Testis (tissue), 3 donors: ENCODE data around the gene ZDBF2. TPM values are rescaled to one million over a fixed set of nuclear protein-coding genes. Genes with fewer than 3 reads are reported as not detected.
"Not testable (repeated sequence)": the region's sequence is repeated elsewhere in the genome, so short reads cannot be mapped to it uniquely, and the experiment has no call there.

Experiments
- DNase-seq: peaks from one replicate; pipeline ENCODE4 v3.0.0-alpha.2; 2019
- H3K27ac ChIP-seq, 2 donors: fragments of 200-600 bp; sonication (generic); one replicate each; pipeline ENCODE4 v1.5.1; 2019
- H3K27me3 ChIP-seq: fragments of 200-600 bp; sonication (generic); one replicate; pipeline ENCODE4 v1.5.1; 2019
- H3K36me3 ChIP-seq: fragments of 200-600 bp; sonication (generic); one replicate; pipeline ENCODE4 v1.5.1; 2017; ENCODE audit warnings: low read depth; ENCODE audit errors: missing control alignments
- H3K4me1 ChIP-seq: fragments of 200-600 bp; sonication (generic); one replicate; pipeline ENCODE4 v1.5.1; 2019
- H3K4me3 ChIP-seq, 2 donors: fragments of 200-600 bp; sonication (generic); one replicate each; pipeline ENCODE4 v1.5.1; 2017 to 2019
- H3K9me3 ChIP-seq: fragments of 200-600 bp; sonication (generic); one replicate; pipeline ENCODE4 v1.5.1; 2017
- POLR2A ChIP-seq: fragments of 450-650 bp; IDR thresholded peaks from one replicate; pipeline ENCODE4 v1.6.1; 2017; ENCODE audit warnings: antibody characterized with exemption, mild to moderate bottlenecking, moderate library complexity
- WGBS, 2 donors: methylation state at CpG; one replicate each; pipeline ENCODE4 v1.1.5; 2018; 5-methylcytosine and 5-hydroxymethylcytosine counted together
- intact Hi-C: fragments of 100-400 bp; cut with DNase I; formaldehyde crosslinking; loops from one replicate; pipeline ENCODE4 v1.15.1; 2023; ENCODE audit warnings: low total_unique reads
- polyA plus RNA-seq: library from polyadenylated mRNA; stranded (reverse); fragments of 350-450 nt; fragmentation: Illumina TruSeq; extraction: RNeasy Lipid Tissue Mini Kit (QIAGEN cat#74804); gene quantifications from one replicate; pipeline ENCODE4 v1.2.3, GENCODE V29; 2014; ENCODE audit warnings: low read depth, low replicate concordance; ENCODE audit not compliant: insufficient read depth
- small RNA-seq, 2 donors: library from RNA; depleted of rRNA; stranded (forward); fragments of <200 nt; gene quantifications; one replicate each; pipeline ENCODE3, GENCODE V24; 2016
- total RNA-seq, 2 donors: library from RNA; depleted of rRNA; stranded (reverse); fragments of >200 nt; gene quantifications; one replicate each; pipeline ENCODE4 v1.2.3, GENCODE V29; 2016
- TF ChIP-seq, protein P1 (sequence below), 3 experiments: fragments of 450-650 bp in 2 of 3; fragments of 200-600 bp in 1 of 3; sonication (generic) in 1 of 3; IDR thresholded peaks; one replicate each; pipeline ENCODE4 v1.5.1; 2016 to 2019; ENCODE audit warnings: antibody characterized with exemption in 3 of 3, mild to moderate bottlenecking in 2 of 3, moderate library complexity in 1 of 3

Gene ZDBF2
- total and polyA plus RNA-seq, 3 donors from 2014 or later, result 6.5 to 18.1 (median 17.7) TPM

DNA sequence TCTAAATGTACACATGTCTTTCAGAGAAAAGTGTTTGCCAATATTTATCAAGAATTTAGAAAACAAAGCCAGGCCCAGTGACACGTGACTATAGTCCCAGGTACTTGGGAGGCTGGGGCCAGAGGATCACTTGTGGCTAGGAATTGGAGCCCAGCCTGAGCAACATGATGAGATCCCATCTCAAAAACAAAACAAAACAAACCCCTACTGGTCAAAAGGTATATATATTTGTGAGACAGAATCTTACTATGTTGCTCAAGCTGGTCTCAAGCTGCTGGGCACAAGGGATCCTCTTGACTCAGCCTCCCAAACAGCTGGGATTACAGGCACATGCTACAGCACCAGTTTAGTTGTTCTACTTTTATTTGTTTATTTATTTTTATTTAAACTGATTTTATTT, 79.2 kb downstream of the ZDBF2 start:
- TF ChIP-seq, protein P1, sequence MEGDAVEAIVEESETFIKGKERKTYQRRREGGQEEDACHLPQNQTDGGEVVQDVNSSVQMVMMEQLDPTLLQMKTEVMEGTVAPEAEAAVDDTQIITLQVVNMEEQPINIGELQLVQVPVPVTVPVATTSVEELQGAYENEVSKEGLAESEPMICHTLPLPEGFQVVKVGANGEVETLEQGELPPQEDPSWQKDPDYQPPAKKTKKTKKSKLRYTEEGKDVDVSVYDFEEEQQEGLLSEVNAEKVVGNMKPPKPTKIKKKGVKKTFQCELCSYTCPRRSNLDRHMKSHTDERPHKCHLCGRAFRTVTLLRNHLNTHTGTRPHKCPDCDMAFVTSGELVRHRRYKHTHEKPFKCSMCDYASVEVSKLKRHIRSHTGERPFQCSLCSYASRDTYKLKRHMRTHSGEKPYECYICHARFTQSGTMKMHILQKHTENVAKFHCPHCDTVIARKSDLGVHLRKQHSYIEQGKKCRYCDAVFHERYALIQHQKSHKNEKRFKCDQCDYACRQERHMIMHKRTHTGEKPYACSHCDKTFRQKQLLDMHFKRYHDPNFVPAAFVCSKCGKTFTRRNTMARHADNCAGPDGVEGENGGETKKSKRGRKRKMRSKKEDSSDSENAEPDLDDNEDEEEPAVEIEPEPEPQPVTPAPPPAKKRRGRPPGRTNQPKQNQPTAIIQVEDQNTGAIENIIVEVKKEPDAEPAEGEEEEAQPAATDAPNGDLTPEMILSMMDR (IDR thresholded peaks at IDR 0.05), result no peak
- TF ChIP-seq POLR2A, result no peak
- intact Hi-C loops, result no loop called here
- no peaks in the 10 kb centered on the region for H3K4me1 ChIP-seq
- 83 to 90% methylated on average over 1 of the region's 1 CpG for WGBS, 2 donors
- no peaks in the 10 kb centered on the region for H3K9me3 ChIP-seq
- H3K36me3 ChIP-seq, result no peaks in the 10 kb centered on the region
- H3K27ac ChIP-seq, result no peak overlapping the region
- H3K4me3 ChIP-seq, result no peak overlapping the region
- H3K27me3 ChIP-seq, result no peaks in the 10 kb centered on the region
- no peak for DNase-seq

DNA sequence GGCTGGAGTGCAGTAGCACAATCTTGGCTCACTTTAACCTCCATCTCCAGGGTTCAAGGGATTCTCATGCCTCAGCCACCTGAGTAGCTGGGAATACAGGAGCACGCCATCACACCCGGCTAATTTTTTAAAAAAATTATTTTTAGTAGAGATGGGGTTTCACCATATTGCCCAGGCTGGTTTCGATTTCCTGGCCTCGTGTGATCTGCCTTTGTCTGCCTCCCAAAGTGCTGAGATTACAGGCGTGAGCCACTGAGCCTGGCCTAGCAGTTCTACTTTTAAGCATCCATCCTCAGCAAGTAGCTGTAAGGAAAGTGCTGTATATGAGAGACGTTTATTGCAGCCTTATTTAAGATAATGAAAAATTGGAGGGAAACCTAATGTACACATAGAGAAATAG, 79.7 kb downstream of the ZDBF2 start:
- H3K9me3 ChIP-seq, result no peaks in the 10 kb centered on the region
- no peak overlapping the region for H3K27ac ChIP-seq
- H3K36me3 ChIP-seq, result no peaks in the 10 kb centered on the region
- no peaks in the 10 kb centered on the region for H3K27me3 ChIP-seq
- no peak for DNase-seq
- no peak overlapping the region for H3K4me3 ChIP-seq
- WGBS, 2 donors, result 88 to 94% methylated on average over 6 of the region's 6 CpGs
- intact Hi-C loops, result no loop called here
- TF ChIP-seq, protein P1 (IDR thresholded peaks at IDR 0.05), result no peak
- TF ChIP-seq POLR2A, result no peak
- H3K4me1 ChIP-seq, result no peaks in the 10 kb centered on the region

DNA sequence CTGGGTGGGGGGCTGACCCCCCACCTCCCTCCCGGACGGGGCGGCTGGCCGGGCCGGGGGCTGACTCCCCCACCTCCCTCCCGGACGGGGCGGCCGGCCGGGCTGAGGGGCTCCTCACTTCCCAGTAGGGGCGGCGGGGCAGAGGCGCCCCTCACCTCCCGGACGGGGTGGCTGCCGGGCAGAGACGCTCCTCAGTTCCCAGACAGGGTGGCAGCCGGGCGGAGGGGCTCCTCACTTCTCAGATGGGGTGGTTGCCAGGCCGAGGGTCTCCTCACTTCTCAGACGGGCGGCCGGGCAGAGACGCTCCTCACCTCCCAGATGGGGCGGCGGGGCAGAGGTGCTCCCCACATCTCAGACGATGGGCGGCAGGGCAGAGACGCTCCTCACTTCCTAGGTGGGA, 82.4 kb downstream of the ZDBF2 start:
- H3K36me3 ChIP-seq, H3K9me3 ChIP-seq, H3K4me3 ChIP-seq, intact Hi-C loops, H3K27ac ChIP-seq, H3K27me3 ChIP-seq, H3K4me1 ChIP-seq, DNase-seq: not testable (repeated sequence)
- WGBS, 2 donors, result 20 to 96% methylated on average over 3 to 12 of the region's 29 CpGs

DNA sequence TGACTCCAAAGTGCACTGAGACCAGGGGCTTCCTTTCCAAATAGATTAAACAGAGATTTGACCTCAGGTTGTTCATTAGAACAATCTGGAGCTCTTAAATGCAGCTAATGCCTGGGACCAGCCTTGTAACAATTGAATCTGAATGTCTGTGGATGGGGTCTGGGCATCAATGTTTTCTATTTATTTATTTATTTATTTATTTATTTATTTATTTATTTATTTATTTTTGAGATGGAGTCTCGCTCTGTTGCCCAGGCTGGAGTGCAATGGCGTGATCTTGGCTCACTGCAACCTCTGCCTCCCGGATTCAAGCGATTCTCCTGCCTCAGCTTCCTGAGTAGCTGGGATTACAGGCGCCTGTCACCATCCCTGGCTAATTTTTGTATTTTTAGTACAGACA, 86.4 kb downstream of the ZDBF2 start:
- H3K27me3 ChIP-seq, DNase-seq, intact Hi-C loops, H3K4me1 ChIP-seq, H3K4me3 ChIP-seq, H3K36me3 ChIP-seq, H3K27ac ChIP-seq, H3K9me3 ChIP-seq: not testable (repeated sequence)
- WGBS, 2 donors, result 96 to 97% methylated on average over 5 of the region's 5 CpGs

DNA sequence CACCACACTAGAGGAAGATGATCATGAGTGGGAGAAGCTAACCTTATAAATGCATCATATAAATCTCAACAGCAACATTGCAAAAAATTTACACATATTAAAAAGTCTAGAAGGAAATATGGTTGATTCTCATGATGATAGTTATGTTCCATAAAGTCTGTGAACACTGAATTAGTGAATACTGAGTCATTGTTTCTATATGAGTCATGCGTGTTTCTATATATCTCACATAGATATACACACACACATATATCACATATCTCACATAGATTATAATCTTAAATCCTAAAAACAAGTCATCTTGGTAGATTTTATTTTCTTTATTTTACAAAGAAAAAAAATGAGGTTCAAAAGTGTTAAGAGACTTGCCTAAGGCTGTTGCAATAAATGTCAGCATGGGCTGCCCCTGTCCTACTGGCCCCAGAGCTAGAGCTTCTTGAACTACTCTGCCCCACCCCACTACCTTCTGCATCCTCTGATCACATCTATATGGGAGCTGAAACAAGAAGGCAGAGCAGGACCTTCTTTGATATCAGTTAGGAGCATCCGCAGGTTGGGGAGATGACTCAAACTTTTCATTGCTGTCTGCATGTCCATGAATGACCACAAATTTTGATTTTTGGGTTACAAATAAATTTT, 87.1 kb downstream of the ZDBF2 start:
- Histone ChIP-seq H3K4me1 (no peaks in the 10 kb centered on the region), H3K36me3 (no peaks in the 10 kb centered on the region), H3K27me3 (no peaks in the 10 kb centered on the region), H3K4me3 (no peak overlapping the region), H3K9me3 (no peaks in the 10 kb centered on the region), H3K27ac (no peak overlapping the region)
- 92% methylated on average over 2 of the region's 2 CpGs for WGBS, 2 donors
- intact Hi-C loops, result no loop called here
- DNase-seq, result no peak
- TF ChIP-seq, protein P1 (IDR thresholded peaks at IDR 0.05), result no peak
- no peak for TF ChIP-seq POLR2A

Small RNA genes lying within 50 kb of the gene (small RNA-seq; reads per million reads assigned to genes)
- 0 reads per million in 2 donors for gene HMGN1P6
- 0 reads per million in 2 donors for gene RN7SKP260

Other genes with a start within 250 kb of the ZDBF2 start
- gene INO80D, start 188.5 kb upstream of the ZDBF2 start, total RNA-seq, result 10 to 100 TPM; 28.2 to 31.6 TPM
- 5.3 TPM for gene INO80D, start 188.5 kb upstream of the ZDBF2 start, polyA plus RNA-seq
- gene NDUFS1, start 115.2 kb upstream of the ZDBF2 start, total RNA-seq, result 10 to 100 TPM; 73.1 to 86.8 TPM
- gene NDUFS1, start 115.2 kb upstream of the ZDBF2 start, polyA plus RNA-seq, result 75.8 TPM
- gene EEF1B2, start 114.8 kb upstream of the ZDBF2 start, total RNA-seq, result 100 to 1,000 TPM; 144 to 285 TPM
- gene EEF1B2, start 114.8 kb upstream of the ZDBF2 start, polyA plus RNA-seq, result 448 TPM
- 10 to 100 TPM; 19.5 to 24.2 TPM for gene ADAM23, start 168.9 kb downstream of the ZDBF2 start, total RNA-seq
- 14.5 TPM for gene ADAM23, start 168.9 kb downstream of the ZDBF2 start, polyA plus RNA-seq